Activated naive CD4-positive, alpha-beta T cell (primary cell): ENCODE data around the gene PIRT.
"Not testable (repeated sequence)": the region's sequence is repeated elsewhere in the genome, so short reads cannot be mapped to it uniquely, and the experiment has no call there.

Experiments
- DNase-seq, 4 experiments: peaks; one replicate each; lab custom pipeline; 2025; lab: John Stamatoyannopoulos, UW

PIRT gene

DNA sequence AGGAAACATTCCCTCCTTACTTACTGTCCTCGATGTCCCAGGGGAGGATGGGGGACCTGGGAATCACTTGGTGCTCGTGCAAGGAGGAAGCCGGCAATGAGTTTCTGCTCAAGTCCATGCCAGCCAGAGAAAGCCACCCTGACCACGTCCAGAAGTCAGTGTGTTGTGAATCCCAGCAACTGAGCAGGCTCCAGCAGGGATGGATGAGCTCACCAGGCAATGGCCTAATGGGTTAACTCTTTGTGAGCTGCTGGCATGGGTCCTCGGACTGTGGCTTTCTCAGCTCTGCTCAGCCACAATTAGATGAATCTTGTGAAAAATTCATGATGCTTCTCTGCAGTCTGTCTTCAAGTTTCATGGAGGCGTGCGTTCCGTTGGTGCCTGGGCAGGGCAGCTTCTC, at the start of gene PIRT:
Gene PIRT, minus strand, starts transcription at position 167 of the 400 bp plus-strand sequence. CDS start 12,442 bp downstream, outside the sequence.
- no peak for DNase-seq

- no peak for DNase-seq
Observed at GRCh38 chr17:10881959-10882358, 44.1 kb upstream of the PIRT start.

- no peak for DNase-seq
Observed at GRCh38 chr17:10879190-10879836, 41.4 kb upstream of the PIRT start.

DNA sequence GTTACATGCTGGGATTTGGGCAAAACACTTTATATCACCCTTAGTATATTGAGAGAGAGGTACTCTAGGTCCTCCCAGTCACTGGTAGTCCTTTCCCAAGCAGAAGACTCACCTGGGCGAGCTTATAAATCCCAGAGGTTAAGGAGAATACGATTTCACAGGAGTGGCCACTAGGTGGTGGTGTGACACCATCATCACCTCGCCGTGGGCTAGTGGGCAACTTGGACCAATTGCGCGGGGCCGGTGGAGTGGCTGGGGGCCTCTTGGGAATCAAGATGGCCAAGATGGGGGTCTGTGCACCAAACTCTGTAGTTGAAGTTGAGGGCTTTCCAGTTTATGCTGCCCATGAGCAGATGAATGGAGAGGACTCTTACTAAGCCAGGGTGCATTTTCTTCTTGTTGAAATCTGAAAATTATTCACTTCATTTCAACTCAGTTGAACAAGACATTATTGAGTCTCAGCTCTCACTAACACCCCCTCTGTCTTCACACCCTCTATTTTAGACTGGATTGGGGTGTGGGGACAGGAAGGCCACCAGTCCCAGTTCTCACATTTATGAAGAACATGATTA, 38.2 kb upstream of the PIRT start:
- DNase-seq, result peak in 1 of 4 experiments; percentile 2

DNA sequence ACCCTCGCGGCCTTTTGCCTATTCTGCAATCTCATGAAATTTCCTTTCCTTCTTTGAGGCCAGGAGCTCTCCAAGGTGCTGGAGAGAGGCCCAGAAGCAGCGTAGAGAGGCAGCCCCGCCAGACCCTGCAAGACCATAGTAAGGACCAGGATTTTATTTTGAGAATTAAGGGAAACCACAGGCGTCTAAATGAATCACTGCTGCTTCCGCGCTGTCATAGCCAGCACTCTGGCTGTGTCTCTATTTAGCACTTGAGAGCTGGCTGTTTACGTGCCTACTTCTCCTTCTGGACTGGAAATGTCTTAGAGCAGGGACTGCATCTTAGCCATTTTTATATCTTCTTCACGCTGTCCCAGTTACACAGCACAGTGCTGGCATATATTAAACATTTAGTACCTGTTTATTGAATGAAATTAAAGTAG, 37.6 kb upstream of the PIRT start:
- DNase-seq, result no peak

GRCh38 chr17:10871914-10872313, 34.0 kb upstream of the PIRT start:
- no peak for DNase-seq

- no peak for DNase-seq
Observed at GRCh38 chr17:10870336-10871050, 32.6 kb upstream of the PIRT start.

- DNase-seq, result not testable (repeated sequence)
Observed at GRCh38 chr17:10868744-10869143, 30.9 kb upstream of the PIRT start.

- no peak for DNase-seq
Observed at GRCh38 chr17:10859051-10859450, 21.2 kb upstream of the PIRT start.

DNA sequence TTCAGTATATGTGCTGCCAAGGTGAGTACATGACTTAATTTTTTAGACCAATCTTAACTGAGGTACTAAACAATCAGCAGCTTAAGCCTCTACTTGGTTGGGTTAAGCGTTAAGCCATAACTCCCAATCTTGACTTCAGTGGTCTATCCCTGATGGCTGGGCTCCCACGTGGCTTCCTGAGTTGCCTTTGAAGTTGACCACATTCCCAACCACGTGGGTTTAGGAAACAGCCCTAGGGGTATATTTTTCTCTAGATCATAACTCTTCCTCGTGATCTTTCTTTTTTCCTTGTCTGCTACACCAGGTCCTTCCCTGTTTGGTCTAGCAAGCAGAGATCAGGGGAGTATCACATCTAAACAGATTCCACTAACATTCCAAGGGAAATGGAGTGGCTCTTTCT, 20.1 kb upstream of the PIRT start:
- no peak for DNase-seq

DNA sequence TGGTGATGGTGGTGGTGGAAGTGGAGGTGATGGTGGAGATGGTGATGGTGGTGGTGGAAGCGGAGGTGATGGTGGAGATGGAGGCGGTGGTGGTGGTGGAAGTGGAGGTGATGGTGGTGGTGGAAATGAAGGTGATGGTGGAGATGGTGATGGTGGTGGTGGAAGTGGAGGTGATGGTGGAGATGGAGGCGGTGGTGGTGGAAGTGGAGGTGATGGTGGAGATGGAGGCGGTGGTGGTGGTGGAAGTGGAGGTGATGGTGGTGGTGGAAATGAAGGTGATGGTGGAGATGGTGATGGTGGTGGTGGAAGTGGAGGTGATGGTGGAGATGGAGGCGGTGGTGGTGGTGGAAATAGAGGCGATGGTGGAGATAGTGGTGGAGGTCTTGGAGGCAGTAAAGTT, 8.7 kb upstream of the PIRT start:
- DNase-seq, result not testable (repeated sequence)

DNA sequence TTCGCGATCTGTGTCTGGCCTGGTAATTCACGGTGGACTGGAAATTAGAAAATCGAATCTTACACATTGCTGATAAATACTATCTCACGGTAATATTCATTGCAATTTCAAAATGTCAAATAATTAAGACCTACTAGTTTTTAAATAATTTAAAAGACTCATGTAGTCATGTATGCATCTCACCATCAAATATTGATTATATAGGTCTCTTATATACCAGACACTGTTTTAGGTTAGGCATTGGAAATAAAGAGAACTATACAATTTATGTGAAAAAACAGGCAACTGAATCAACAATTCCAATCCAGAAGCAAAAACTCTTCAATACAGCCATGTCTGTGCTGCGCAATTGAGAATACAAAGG, 7.5 kb upstream of the PIRT start:
- DNase-seq, result no peak

GRCh38 chr17:10844621-10845387, 6.9 kb upstream of the PIRT start:
- peak; percentile 13 to 61 (median 34) for DNase-seq

- no peak for DNase-seq
Observed at GRCh38 chr17:10843811-10844210, 5.9 kb upstream of the PIRT start.

DNA sequence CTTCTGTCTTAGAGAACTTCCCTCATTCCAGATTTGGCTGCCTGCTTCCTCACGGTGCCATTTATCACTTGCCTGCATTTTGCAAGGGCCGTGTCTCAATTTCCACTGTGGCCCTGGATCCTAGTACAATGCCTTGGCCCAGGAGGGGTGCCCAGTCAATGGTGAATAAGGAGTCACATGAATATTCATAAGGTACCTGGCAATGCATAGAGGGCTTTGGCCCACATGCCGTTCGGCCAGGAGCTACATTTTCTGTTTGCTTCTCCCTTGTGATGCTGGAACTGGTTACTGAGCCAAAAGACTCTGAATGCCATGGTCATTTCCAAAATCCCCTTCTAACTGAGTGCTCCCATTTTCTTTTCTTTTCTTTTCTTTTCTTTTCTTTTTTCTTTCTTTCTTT, 4.8 kb upstream of the PIRT start:
- no peak for DNase-seq

DNA sequence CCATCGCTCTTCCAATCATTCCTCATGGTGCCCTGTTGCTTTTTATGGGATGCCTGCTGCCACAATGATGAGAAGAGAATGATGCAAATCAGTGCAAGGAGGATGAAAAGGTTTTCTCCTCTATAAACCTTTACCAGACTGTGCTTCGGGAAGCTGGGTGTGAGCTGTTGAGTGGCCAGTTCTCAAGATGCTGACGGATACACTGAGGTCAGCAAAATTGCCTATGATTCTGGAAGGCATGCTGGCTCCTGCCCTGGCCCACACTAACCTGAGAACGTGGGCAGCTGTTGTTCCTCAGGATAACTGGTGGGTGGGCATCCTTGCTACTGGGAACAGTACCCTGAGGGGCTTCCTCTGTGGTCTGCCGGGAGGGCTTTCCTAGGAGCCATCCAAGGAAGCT, 795 bp upstream of the PIRT start:
- DNase-seq, result no peak

GRCh38 chr17:10836966-10837590, 809 bp downstream of the PIRT start:
- no peak for DNase-seq

- no peak for DNase-seq
Observed at GRCh38 chr17:10836145-10836544, 1.7 kb downstream of the PIRT start.

GRCh38 chr17:10831696-10832095, 6.2 kb downstream of the PIRT start:
- DNase-seq, result no peak

DNA sequence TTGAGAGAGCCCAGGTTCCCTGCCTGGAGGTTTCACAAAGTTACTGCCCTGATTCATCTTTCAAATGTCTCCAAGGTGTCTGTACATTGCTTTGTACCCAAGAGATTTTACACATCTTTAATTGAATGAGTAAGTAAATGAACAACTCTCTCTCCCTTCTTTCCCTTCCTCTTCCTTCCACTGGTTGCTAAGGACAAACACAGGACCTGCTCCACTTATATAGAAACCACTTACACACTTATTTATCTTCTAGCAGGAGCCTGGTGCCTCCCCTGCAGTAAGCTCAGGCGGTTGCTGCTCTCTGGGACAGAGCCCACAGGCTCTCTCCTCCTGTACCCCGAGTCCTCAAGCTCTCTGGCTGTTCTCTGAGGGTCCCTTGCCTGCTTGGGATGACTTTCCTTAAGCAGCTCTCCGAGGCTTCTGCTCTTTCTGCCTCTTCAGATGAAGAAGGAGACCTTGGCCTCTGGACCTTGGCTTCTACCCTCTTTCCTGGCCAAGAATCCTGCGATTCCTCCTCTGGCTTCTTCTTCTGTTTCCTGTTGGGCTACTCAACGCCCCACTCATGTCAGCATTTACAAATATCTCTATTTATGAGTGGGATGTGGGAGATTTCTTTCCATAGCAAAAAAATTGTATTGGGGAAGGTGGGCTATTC, 9.9 kb downstream of the PIRT start:
- no peak for DNase-seq

DNA sequence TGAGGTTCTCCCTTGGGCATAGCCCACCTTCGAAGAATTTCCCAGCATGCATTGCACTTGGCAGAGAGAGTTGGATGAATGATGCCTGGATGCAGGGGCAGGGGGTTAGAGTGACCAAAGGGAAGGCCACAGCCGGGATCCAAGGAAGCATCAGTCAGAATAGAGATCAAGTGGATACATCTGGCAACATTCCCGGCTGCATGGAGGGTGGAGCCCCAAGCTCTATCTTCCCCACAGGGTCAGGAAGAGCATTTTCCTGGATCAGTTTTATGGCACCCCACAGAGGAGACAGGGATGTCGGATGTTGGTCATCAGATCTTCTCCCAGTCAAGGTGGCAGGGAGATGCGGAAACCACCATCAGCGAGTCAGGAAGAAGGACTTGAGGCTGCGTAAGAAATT, 13.0 kb downstream of the PIRT start:
- no peak for DNase-seq

DNA sequence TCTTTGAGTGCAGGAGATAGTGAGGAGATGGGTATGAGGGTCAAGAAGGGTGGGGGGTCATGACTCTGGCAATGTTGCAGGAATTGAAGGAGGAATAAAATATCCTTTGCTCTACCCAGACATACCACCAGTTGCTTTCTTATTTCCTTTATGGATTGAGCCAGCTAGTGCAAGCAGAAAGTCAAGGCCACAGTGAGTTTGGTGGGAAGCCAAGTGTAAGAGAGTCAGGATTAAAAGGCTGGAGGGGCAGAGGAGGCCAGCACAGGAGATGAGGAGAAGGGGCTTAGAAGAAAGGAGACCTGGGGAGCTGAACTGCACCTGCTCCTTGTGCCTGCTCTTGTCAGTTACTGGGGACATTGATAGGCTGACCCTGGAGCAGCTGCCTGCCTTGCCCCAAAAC, 16.1 kb downstream of the PIRT start:
- no peak for DNase-seq
